NCI-H1930 (cell line): Measurements from ENCODE around the gene SKAP1.
A peak's percentile ranks its signal among the peaks of the same experiment; 100 is the strongest.

ENCODE experiments used
- DNase-seq, 2 experiments: peaks; one replicate each; lab custom pipeline; 2025; lab: John Stamatoyannopoulos, UW

Gene SKAP1

GRCh38 chr17:48107137-48108055 lies 322.6 kb downstream of the SKAP1 start, which contains the start of gene SNX11:
SNX11 (plus strand) TSS chr17:48107766; CDS start chr17:48112044, 4,278 bp downstream.
- DNase-seq = peak; percentile 94 to 96

GRCh38 chr17:48106802-48107136 lies 323.2 kb downstream of the SKAP1 start:
- DNase-seq = no peak

- DNase-seq = no peak
Measured at GRCh38 chr17:48104440-48104839, 325.6 kb downstream of the SKAP1 start.

GRCh38 chr17:48102798-48103715 lies 327.0 kb downstream of the SKAP1 start:
- no peak for DNase-seq

- DNase-seq = no peak
Measured at GRCh38 chr17:48102043-48102750, 327.8 kb downstream of the SKAP1 start.

- peak; percentile 92 to 96 for DNase-seq
Measured at GRCh38 chr17:48101012-48101720, 328.8 kb downstream of the SKAP1 start, which contains the start of gene CBX1. CBX1 (minus strand) TSS chr17:48101478; CDS start chr17:48077004, 24,474 bp downstream.

GRCh38 chr17:48100591-48101011 lies 329.4 kb downstream of the SKAP1 start:
- DNase-seq = peak in 1 of 2 experiments; percentile 49

GRCh38 chr17:48100160-48100559 lies 329.9 kb downstream of the SKAP1 start:
- DNase-seq = no peak

- no peak for DNase-seq
Measured at GRCh38 chr17:48095611-48096010, 334.4 kb downstream of the SKAP1 start.

- no peak for DNase-seq
Measured at GRCh38 chr17:48093341-48094045, 336.5 kb downstream of the SKAP1 start.

- DNase-seq = no peak
Measured at GRCh38 chr17:48084932-48085331, 345.1 kb downstream of the SKAP1 start.
